Measurements from ENCODE around the gene ATAD1. TPM values are rescaled to one million over a fixed set of nuclear protein-coding genes. Genes with fewer than 3 reads are reported as not detected.

ATAD1 gene
- total and polyA plus RNA-seq, 9 of the 15 experiments (the other 6 are each of a cell fraction or from before 2014, with no cell fraction given), result 11.3 to 33.8 (median 27.3) TPM

DNA sequence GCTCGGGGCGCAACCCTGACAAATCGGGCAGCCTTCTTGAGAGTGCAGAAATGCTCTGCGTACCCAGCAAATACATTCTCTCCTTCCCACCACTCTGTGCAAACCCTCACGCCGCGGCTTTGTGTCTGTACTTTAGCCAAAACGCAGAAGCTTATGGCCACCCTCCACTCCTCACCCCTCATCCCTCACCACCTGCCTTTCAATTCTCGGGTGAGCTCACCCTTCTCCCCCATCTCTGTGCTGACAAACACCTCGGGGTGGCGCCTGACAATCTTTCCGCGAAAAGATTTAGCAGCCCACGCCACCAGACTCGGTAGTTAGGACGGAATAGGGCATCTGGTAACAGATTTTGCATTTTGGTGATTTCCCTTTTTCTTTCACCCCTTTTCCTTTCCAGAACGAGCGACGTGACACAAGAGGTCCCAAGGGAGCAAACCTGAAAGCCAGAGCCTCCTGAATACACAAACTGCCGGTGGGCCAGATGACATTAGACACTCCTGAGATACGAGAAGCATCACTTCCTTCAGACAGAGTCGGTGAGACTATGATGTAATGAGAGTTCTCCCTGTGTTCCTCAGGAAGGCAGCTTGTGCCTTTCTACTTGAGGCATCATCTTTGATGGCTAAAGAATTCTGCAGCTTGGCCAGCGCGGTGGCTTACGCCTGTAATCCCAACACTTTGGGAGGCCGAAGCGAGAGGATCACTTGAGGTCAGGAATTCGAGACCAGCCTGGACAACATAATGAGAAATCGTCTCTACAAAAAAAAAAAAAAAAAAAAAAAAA is 671 bp upstream of the ATAD1 start (continued):
- TF ChIP-seq, protein P1, sequence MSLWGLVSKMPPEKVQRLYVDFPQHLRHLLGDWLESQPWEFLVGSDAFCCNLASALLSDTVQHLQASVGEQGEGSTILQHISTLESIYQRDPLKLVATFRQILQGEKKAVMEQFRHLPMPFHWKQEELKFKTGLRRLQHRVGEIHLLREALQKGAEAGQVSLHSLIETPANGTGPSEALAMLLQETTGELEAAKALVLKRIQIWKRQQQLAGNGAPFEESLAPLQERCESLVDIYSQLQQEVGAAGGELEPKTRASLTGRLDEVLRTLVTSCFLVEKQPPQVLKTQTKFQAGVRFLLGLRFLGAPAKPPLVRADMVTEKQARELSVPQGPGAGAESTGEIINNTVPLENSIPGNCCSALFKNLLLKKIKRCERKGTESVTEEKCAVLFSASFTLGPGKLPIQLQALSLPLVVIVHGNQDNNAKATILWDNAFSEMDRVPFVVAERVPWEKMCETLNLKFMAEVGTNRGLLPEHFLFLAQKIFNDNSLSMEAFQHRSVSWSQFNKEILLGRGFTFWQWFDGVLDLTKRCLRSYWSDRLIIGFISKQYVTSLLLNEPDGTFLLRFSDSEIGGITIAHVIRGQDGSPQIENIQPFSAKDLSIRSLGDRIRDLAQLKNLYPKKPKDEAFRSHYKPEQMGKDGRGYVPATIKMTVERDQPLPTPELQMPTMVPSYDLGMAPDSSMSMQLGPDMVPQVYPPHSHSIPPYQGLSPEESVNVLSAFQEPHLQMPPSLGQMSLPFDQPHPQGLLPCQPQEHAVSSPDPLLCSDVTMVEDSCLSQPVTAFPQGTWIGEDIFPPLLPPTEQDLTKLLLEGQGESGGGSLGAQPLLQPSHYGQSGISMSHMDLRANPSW (CRISPR knock-in tag; IDR thresholded peaks at IDR 0.05), result no peak
- TF ChIP-seq RFX5 (IDR thresholded peaks at IDR 0.05; ENCODE audit: low read depth, low read length), result no peak
- no peak for TF ChIP-seq CXXC5 (CRISPR knock-in tag; IDR thresholded peaks at IDR 0.05)
- no peak for TF ChIP-seq EWSR1 (IDR thresholded peaks at IDR 0.05; ENCODE audit: borderline replicate concordance, low read depth, partially characterized antibody)
- no peak for TF ChIP-seq DMBX1 (CRISPR knock-in tag; IDR thresholded peaks at IDR 0.05; ENCODE audit: borderline replicate concordance)
- no peak for TF ChIP-seq TCF7 (IDR thresholded peaks at IDR 0.05; ENCODE audit: borderline replicate concordance)
- no peak for TF ChIP-seq HSF4 (CRISPR knock-in tag; IDR thresholded peaks at IDR 0.05; ENCODE audit: borderline replicate concordance)
- TF ChIP-seq U2AF2 (optimal IDR thresholded peaks at IDR 0.05; ENCODE audit: low read depth, low read length), result no peak
- TF ChIP-seq TEAD2 (tag; IDR thresholded peaks at IDR 0.05), result no peak
- TF ChIP-seq, protein P2, sequence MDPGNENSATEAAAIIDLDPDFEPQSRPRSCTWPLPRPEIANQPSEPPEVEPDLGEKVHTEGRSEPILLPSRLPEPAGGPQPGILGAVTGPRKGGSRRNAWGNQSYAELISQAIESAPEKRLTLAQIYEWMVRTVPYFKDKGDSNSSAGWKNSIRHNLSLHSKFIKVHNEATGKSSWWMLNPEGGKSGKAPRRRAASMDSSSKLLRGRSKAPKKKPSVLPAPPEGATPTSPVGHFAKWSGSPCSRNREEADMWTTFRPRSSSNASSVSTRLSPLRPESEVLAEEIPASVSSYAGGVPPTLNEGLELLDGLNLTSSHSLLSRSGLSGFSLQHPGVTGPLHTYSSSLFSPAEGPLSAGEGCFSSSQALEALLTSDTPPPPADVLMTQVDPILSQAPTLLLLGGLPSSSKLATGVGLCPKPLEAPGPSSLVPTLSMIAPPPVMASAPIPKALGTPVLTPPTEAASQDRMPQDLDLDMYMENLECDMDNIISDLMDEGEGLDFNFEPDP (CRISPR knock-in tag; IDR thresholded peaks at IDR 0.05), result no peak
- TF ChIP-seq ATF1 (CRISPR knock-in tag; IDR thresholded peaks at IDR 0.05), result no peak
- TF ChIP-seq ATF1 (tag; IDR thresholded peaks at IDR 0.05), result 0 out of 2 replicates have a peak, but pooled peaks have one; percentile 15
- no peak for TF ChIP-seq ARID2 (IDR thresholded peaks at IDR 0.05)
- TF ChIP-seq, protein P3, sequence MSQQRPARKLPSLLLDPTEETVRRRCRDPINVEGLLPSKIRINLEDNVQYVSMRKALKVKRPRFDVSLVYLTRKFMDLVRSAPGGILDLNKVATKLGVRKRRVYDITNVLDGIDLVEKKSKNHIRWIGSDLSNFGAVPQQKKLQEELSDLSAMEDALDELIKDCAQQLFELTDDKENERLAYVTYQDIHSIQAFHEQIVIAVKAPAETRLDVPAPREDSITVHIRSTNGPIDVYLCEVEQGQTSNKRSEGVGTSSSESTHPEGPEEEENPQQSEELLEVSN (IDR thresholded peaks at IDR 0.05; ENCODE audit: borderline replicate concordance in 1 of 2, extremely low read depth in 1 of 2, insufficient read depth in 1 of 2, insufficient read length in 1 of 2, low read depth in 1 of 2, low read length in 1 of 2, poor library complexity in 1 of 2, severe bottlenecking in 1 of 2), result peak in 1 of 2 experiments; percentile 12
- TF ChIP-seq FIP1L1 (IDR thresholded peaks at IDR 0.05; ENCODE audit: low read depth, low read length, poor library complexity, severe bottlenecking), result no peak
- TF ChIP-seq ZNF217 (CRISPR knock-in tag; IDR thresholded peaks at IDR 0.05), result no peak
- 0 out of 2 replicates have a peak, but pooled peaks have one; percentile 20 for TF ChIP-seq SMARCE1 (IDR thresholded peaks at IDR 0.05)
- no peak for TF ChIP-seq ETS2 (tag; IDR thresholded peaks at IDR 0.05; ENCODE audit: borderline replicate concordance, poor library complexity, severe bottlenecking)
- no peak for TF ChIP-seq PRMT5 (CRISPR knock-in tag; IDR thresholded peaks at IDR 0.05)
- TF ChIP-seq CREM (IDR thresholded peaks at IDR 0.05; ENCODE audit: low read depth), result no peak
- TF ChIP-seq, protein P4, sequence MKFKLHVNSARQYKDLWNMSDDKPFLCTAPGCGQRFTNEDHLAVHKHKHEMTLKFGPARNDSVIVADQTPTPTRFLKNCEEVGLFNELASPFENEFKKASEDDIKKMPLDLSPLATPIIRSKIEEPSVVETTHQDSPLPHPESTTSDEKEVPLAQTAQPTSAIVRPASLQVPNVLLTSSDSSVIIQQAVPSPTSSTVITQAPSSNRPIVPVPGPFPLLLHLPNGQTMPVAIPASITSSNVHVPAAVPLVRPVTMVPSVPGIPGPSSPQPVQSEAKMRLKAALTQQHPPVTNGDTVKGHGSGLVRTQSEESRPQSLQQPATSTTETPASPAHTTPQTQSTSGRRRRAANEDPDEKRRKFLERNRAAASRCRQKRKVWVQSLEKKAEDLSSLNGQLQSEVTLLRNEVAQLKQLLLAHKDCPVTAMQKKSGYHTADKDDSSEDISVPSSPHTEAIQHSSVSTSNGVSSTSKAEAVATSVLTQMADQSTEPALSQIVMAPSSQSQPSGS (CRISPR knock-in tag; IDR thresholded peaks at IDR 0.05), result no peak
- no peak for TF ChIP-seq RFX7 (CRISPR knock-in tag; IDR thresholded peaks at IDR 0.05)
